Endodermal cell (in vitro differentiated cells): Measurements from ENCODE around the gene KIRREL2. TPM values are rescaled to one million over a fixed set of nuclear protein-coding genes. Genes with fewer than 3 reads are reported as not detected.

Source experiments
- DNase-seq: peaks from one replicate; pipeline ENCODE4 v3.0.0-alpha.2; 2017
- H3K27ac ChIP-seq: 2 replicates; pipeline ENCODE4 v1.5.1; 2013; ENCODE audit warnings: mild to moderate bottlenecking, low read depth, low read length, moderate library complexity
- H3K27me3 ChIP-seq: 2 replicates; pipeline ENCODE4 v1.6.1; 2013; ENCODE audit warnings: mild to moderate bottlenecking, low read length, moderate library complexity; ENCODE audit not compliant: insufficient read depth, control insufficient read depth, poor library complexity, severe bottlenecking
- H3K36me3 ChIP-seq: 2 replicates; pipeline ENCODE4 v1.7.0; 2013; ENCODE audit warnings: mild to moderate bottlenecking, low read length, moderate library complexity; ENCODE audit not compliant: control insufficient read depth, insufficient read depth
- H3K4me1 ChIP-seq: one replicate; pipeline ENCODE4 v1.7.0; 2013; ENCODE audit warnings: low read length; ENCODE audit not compliant: control insufficient read depth, insufficient read depth
- H3K4me3 ChIP-seq: 2 replicates; pipeline ENCODE4 v1.5.1; 2013; ENCODE audit warnings: mild to moderate bottlenecking, low read length, moderate library complexity
- H3K9ac ChIP-seq: 2 replicates; pipeline ENCODE4 v1.6.1; 2013; ENCODE audit warnings: mild to moderate bottlenecking, low read length, moderate library complexity; ENCODE audit not compliant: poor library complexity, severe bottlenecking; ENCODE audit errors: extremely low read depth
- H3K9me3 ChIP-seq: 2 replicates; pipeline ENCODE4 v1.6.1; 2013; ENCODE audit warnings: mild to moderate bottlenecking, low read length, moderate library complexity; ENCODE audit not compliant: control insufficient read depth
- H3K27ac Mint-ChIP-seq: 2 replicates; pipeline ENCODE4 v1.8.0; 2020; ENCODE audit warnings: mixed read lengths
- H3K27me3 Mint-ChIP-seq: 2 replicates; pipeline ENCODE4 v1.8.0; 2021; ENCODE audit warnings: mild to moderate bottlenecking, mixed read lengths; ENCODE audit not compliant: insufficient read depth
- H3K36me3 Mint-ChIP-seq: 2 replicates; pipeline ENCODE4 v1.8.0; 2020; ENCODE audit warnings: low read depth, mixed read lengths
- H3K4me1 Mint-ChIP-seq: 2 replicates; pipeline ENCODE4 v1.8.0; 2020; ENCODE audit warnings: mixed read lengths
- H3K4me3 Mint-ChIP-seq: 2 replicates; pipeline ENCODE4 v1.8.0; 2020; ENCODE audit warnings: mild to moderate bottlenecking, moderate library complexity, mixed read lengths
- H3K9me3 Mint-ChIP-seq: 2 replicates; pipeline ENCODE4 v1.8.0; 2020; ENCODE audit warnings: mild to moderate bottlenecking, mixed read lengths
- CTCF ChIP-seq: fragments of 200-600 bp; sonication (generic); conservative IDR thresholded peaks from 2 replicates; pipeline ENCODE4 v1.5.0; 2021; ENCODE audit warnings: antibody characterized with exemption, mild to moderate bottlenecking
- WGBS, 2 experiments: methylation state at CpG; one replicate each; pipeline versions ENCODE4 v1.1.5 to v1.1.7; 2013; ENCODE audit warnings: missing lambda C conversion rate in 2 of 2, mixed read lengths in 1 of 2; ENCODE audit not compliant: insufficient coverage in 1 of 2, insufficient read length in 1 of 2; 5-methylcytosine and 5-hydroxymethylcytosine counted together
- total RNA-seq, 2 donors: library from RNA; stranded (reverse); fragmentation: NEBNext Ultra II Directional in 1 of 2; extraction: Animal tissue kit (Norgen Biotek cat#: 25700) in 1 of 2; gene quantifications; 2 replicates in 1 of 2; 3 replicates in 1 of 2; pipeline ENCODE4 v1.2.1, GENCODE V29; 2021

KIRREL2 gene
- total RNA-seq, 2 donors from 2014 or later: 1.4 to 2.3 TPM

GRCh38 chr19:35870798-35871197 is 14.1 kb downstream of the KIRREL2 start:
- Histone ChIP-seq H3K9me3 (no peaks in the 10 kb centered on the region), H3K36me3 (no peaks in the 10 kb centered on the region), H3K27ac (no peak overlapping the region), H3K4me1 (no peaks in the 10 kb centered on the region), H3K9ac (no peak overlapping the region), H3K4me3 (no peak overlapping the region), H3K27me3 (peaks cover 36% of the 10 kb centered on the region)
- H3K36me3 Mint-ChIP-seq: no peaks in the 10 kb centered on the region
- H3K27me3 Mint-ChIP-seq: peaks cover 34% of the 10 kb centered on the region
- no peak overlapping the region for H3K27ac Mint-ChIP-seq
- H3K4me1 Mint-ChIP-seq: peaks cover 3% of the 10 kb centered on the region
- WGBS, 2 experiments: 93 to 100% methylated on average over 1 to 12 of the region's 12 CpGs
- H3K9me3 Mint-ChIP-seq: no peaks in the 10 kb centered on the region
- no peak overlapping the region for H3K4me3 Mint-ChIP-seq
- peak; percentile 57 for DNase-seq
- peak; percentile 53 for TF ChIP-seq CTCF

GRCh38 chr19:35871611-35872010 is 14.9 kb downstream of the KIRREL2 start:
- Mint-ChIP-seq H3K4me1 (peaks cover 3% of the 10 kb centered on the region), H3K27me3 (peaks cover 26% of the 10 kb centered on the region), H3K27ac (no peak overlapping the region), H3K9me3 (no peaks in the 10 kb centered on the region), H3K36me3 (no peaks in the 10 kb centered on the region), H3K4me3 (no peak overlapping the region)
- no peak overlapping the region for H3K9ac ChIP-seq
- H3K36me3 ChIP-seq: no peaks in the 10 kb centered on the region
- H3K4me1 ChIP-seq: no peaks in the 10 kb centered on the region
- peaks cover 28% of the 10 kb centered on the region for H3K27me3 ChIP-seq
- WGBS, 2 experiments: 87% methylated on average over 11 of the region's 12 CpGs; no CpG with 5 or more reads in 1 of the 2 experiments
- H3K27ac ChIP-seq: no peak overlapping the region
- no peaks in the 10 kb centered on the region for H3K9me3 ChIP-seq
- TF ChIP-seq CTCF: no peak
- DNase-seq: no peak
- H3K4me3 ChIP-seq: no peak overlapping the region

- Mint-ChIP-seq H3K27ac (no peak overlapping the region), H3K4me1 (peaks cover 3% of the 10 kb centered on the region), H3K9me3 (no peaks in the 10 kb centered on the region), H3K4me3 (no peak overlapping the region), H3K36me3 (no peaks in the 10 kb centered on the region), H3K27me3 (peaks cover 22% of the 10 kb centered on the region)
- Histone ChIP-seq H3K36me3 (no peaks in the 10 kb centered on the region), H3K9me3 (no peaks in the 10 kb centered on the region), H3K9ac (no peak overlapping the region), H3K27me3 (peaks cover 22% of the 10 kb centered on the region), H3K4me3 (no peak overlapping the region), H3K27ac (no peak overlapping the region), H3K4me1 (no peaks in the 10 kb centered on the region)
- no peak for TF ChIP-seq CTCF
- peak; percentile 68 for DNase-seq
- WGBS, 2 experiments: 85 to 92% methylated on average over 2 to 5 of the region's 5 CpGs
These were observed 15.5 kb downstream of the KIRREL2 start for GRCh38 chr19:35872180-35872579.
